NCI-H2196 (cell line): ENCODE measurements around the gene PRELP.
"Not testable (repeated sequence)": the region's sequence is repeated elsewhere in the genome, so short reads cannot be mapped to it uniquely, and the experiment has no call there.

Experiments
- DNase-seq: peaks from one replicate; lab custom pipeline; 2025; ENCODE audit not compliant: unreplicated experiment; lab: John Stamatoyannopoulos, UW

The PRELP gene

DNA sequence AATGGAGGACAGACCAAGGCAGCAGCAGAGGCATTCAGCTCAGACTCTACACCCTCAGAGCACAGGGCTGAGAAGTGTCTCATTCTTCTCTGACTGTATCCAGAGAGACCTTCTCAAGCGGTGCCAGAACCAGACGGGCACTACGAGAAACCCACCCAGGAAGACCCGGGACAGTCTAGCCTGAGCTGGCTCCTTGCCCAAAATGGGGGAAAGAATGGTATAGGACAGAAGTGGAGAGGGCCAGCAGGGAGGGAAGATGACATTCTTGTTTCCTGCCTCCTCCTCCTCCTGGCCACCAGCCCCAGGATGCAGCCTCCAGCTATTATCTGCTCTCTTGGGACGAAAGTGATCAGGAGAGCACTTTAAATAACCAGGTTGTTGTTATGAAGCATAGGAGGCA lies 22.6 kb upstream of the PRELP start:
- no peak for DNase-seq

DNA sequence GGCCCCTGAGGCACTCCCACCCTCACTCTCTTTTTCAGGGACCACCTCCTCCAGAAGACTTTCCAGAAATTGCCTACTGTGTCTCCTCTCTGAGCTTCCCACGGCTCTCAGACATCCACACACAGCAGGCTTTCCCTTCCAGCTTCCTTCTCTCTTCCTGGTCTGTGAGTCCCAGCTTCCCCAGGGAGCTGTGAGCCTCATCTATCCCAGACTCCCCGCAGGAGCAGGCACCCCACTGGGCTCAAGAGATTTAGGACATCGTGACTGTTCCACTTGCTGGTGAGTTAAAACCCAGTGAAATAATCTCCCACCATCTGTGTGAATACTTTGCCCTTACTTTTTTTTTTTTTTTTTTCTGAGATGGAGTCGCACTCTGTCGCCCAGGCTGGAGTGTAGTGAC lies 22.0 kb upstream of the PRELP start:
- no peak for DNase-seq

DNA sequence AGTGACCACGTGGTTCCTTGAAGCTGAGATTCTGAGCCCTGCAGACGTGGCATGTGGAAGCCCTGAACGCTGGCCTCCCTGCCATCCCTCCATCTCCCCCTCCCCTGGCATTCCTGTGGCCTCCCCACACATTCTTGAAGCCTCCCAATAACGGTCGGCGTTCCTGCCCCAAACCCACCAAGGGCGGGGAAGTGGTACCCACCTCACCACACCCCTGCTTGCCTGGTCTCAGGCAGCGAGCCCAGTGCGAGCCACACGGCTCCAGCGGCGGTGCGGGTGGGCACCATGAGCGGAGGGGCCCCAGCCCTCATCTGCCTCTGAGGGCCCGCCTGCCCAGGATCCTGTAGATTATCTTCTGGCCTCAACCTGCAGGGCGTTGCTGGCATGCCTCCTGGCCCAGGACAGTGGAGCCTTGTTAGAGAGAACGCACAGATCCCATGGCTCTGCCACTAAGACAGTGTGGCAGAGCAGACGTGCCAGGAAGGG lies 20.6 kb upstream of the PRELP start:
- DNase-seq, result no peak

- no peak for DNase-seq
Measured at GRCh38 chr1:203455706-203456105, 19.9 kb upstream of the PRELP start.

DNA sequence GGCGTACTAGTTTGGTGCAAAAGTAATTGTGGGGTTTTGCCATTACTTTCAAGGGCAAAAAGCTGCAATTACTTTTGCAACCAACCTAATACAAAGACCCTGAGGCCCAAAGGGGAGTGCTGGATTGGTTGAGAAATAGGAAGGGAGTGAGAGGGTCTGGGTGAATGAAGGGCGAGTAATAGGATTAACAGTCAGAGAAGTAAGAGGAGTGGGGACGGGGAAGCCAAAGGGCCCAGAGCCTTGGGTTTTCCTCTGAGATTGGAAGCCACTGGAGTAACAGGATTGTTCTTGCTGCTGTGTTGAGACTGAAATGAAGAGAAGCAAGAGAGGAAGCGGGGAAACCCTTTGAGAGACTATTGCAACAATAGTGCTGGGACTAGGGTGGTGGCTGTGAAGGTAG lies 19.0 kb upstream of the PRELP start:
- DNase-seq, result no peak

GRCh38 chr1:203458078-203458477 lies 17.5 kb upstream of the PRELP start:
- DNase-seq, result no peak

DNA sequence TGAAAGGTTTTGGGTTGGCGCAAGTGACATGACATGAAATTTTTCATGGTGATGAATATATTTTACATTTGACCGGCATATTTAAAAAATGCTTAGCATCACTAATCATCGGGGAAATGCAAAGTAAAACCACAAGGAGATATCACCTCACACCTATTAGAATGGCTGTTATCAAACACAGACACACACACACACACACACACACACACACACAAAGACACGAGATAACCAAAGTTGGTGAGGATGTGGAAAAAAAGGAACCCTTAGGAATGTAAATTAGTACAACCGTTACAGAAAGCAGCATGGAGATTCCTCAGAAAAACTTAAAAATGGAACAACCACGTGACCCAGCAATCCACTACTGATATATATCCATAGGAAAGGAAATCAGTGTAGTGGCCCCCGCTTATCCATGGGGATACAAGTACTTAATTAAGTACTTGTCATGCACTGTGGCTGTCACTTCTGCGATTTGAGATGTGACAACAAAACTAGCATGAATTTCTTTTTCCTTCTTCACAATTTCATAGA lies 15.9 kb upstream of the PRELP start:
- no peak for DNase-seq

GRCh38 chr1:203461717-203462116 lies 13.9 kb upstream of the PRELP start:
- DNase-seq, result no peak

- no peak for DNase-seq
Measured at GRCh38 chr1:203462143-203462542, 13.5 kb upstream of the PRELP start.

DNA sequence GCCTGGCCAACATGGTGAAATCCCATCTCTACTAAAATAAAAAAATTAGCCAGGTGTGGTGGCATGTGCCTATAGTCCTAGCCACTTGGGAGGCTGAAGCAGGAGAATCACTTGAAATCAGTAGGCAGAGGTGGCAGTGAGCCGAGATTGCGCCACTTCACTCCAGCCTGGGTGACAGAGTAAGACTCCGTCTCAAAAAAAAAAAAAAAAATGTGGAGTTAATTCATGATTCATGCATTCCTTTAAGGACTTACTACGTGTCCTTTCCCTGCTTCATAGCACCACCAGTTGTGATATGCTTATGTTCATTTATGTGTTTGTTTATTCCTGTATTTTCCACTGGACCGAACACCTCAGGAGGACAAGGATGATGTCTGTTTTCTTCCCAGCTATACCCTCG lies 12.7 kb upstream of the PRELP start:
- no peak for DNase-seq

DNA sequence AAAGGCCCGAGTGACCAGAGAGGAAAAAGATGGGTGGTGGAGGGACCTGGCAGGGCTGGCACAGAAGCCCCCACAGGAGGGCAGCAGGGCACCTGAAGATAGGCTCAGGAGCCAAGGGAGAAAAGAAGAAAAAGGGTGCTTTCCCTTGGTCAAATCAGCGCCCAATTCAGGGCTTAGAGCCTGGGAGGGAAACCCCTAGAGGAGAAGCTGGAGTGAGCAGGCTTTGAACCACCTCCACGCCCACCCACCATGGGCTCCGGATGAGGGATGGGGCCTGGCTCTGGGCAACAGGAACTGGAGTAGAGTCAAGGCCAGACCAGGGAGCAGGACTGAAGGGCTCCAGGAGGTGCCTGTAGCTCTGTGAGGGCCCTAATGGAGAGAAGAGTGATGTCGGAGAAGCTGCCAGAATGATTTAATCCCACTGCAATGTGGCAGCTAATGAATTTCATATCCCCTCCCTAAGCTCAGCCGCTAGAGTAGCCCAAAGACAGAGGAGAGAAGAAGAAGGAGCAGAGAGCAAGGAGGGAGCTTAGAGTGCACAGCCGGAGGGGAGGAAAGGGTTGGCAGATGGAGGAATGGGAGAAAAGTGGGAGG lies 12.0 kb upstream of the PRELP start:
- no peak for DNase-seq

GRCh38 chr1:203464226-203464625 lies 11.4 kb upstream of the PRELP start:
- DNase-seq, result no peak

- DNase-seq, result no peak
Measured at GRCh38 chr1:203464743-203465142, 10.9 kb upstream of the PRELP start.

GRCh38 chr1:203465146-203465798 lies 10.3 kb upstream of the PRELP start:
- no peak for DNase-seq

DNA sequence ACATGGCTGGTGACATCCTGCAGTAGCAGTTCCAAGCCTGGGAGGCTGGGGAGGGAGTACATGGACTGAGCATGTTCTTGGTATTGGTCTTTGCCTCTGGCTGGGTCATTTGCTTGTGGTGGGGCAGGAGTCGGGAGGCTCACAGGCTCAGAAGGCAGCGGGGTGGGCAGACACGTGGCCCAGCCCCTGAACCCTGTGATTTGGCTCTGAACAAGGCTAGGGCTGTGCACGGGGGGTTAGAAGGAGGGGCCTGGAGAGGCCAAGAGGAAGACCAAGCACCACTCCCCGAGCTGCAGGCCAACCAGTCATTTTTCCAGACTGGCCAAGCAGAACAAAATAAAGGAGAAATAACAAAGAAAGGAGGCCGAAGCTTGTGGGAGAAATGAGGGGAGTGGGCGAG lies 9.7 kb upstream of the PRELP start:
- no peak for DNase-seq

DNA sequence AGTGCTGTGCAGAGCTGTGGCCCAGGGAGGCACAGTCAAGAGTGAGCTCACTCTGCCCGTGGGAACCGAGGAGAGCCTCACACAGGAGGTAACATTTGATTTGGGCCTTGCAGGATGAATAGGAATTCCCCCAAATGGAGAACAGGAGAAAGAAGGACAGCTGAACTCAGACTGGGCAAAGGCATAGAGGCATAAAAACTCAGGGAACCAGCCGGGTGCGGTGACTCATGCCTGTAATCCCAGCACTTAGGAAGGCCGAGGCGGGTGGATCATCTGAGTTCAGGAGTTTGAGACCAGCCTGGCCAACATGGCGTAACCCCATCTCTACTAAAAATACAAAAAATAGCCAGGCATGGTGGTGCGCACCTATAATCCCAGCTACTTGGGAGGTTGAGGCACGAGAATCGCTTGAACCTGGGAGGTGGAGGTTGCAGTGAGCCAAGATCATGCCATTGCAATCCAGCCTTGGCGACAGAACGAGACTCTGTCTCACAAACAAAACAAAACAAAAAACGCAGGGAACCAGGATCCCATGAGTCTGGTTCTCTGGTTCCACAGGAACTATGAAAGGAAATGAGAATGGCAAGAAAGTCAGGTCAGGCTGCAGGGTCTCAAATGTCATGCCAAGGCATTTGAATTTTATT lies 8.6 kb upstream of the PRELP start:
- DNase-seq, result not testable (repeated sequence)

- no peak for DNase-seq
Measured at GRCh38 chr1:203467550-203467921, 8.1 kb upstream of the PRELP start.

- DNase-seq, result no peak
Measured at GRCh38 chr1:203468326-203468725, 7.3 kb upstream of the PRELP start.

DNA sequence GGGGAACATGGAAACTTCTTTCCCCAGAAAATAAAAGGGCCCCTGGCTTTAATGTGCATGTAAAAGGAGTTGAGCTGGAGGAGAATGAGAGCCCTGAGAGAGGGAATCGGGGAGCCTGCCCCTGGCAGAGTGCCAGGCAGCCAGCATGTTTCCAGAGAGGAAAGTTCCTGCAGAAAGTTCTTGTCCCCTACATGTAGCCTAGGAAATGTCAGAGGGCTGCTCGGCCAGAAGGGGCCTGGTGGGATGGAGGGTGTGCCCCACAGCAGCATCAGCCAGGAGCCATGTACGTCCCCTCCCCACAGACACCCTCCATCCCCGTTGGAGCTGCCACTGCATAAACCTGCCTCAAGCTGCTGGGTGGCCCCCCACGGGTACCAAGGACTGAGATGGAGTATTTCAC lies 5.4 kb upstream of the PRELP start:
- no peak for DNase-seq

DNA sequence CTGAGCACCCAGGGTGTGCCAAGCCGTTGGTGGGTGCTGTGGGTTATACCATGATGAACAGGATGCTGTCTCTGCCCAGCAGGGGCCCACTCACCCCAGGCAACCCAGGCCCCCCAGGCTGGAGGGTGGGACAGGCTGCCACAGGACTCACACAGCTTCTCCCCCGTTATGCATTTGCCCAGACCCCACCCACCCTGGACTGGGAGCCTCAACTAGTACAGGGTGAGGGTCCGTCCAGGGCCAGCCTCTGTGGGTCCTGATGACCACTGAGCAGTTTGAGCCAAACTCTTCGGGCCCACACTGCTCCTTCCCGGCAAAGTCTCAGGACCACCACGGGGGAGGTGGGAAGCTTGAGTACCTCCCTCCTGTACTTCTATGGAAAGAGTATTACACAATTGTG lies 3.8 kb upstream of the PRELP start:
- no peak for DNase-seq

- DNase-seq, result no peak
Measured at GRCh38 chr1:203473281-203473680, 2.3 kb upstream of the PRELP start.

GRCh38 chr1:203473781-203474305 lies 1.8 kb upstream of the PRELP start:
- no peak for DNase-seq
